GM12891 (cell line): Measurements from ENCODE around the gene FAM43A.

Experiments used
- DNase-seq: peaks from one replicate; pipeline ENCODE4 v3.0.0; 2011; ENCODE audit warnings: low spot score; ENCODE audit not compliant: insufficient read length
- FAIRE-seq: peaks from 2 replicates; lab custom pipeline; 2011; peaks lifted over from hg19 to GRCh38; lab: Jason Lieb, UNC
- PAX5 ChIP-seq: IDR thresholded peaks from 2 replicates; pipeline ENCODE4 v1.6.1; 2011; ENCODE audit warnings: low read length, moderate library complexity, mild to moderate bottlenecking; ENCODE audit not compliant: insufficient read depth, severe bottlenecking
- POLR2A ChIP-seq: IDR thresholded peaks from 2 replicates; pipeline ENCODE4 v1.6.1; 2011; ENCODE audit warnings: low read depth, low read length, control low read depth
- POLR2AphosphoS5 ChIP-seq: IDR thresholded peaks from 2 replicates; pipeline ENCODE4 v1.6.1; 2011; ENCODE audit warnings: low read depth, low read length, control low read depth
- POU2F2 ChIP-seq: IDR thresholded peaks from 2 replicates; pipeline ENCODE4 v1.6.1; 2011; ENCODE audit warnings: low read depth, mild to moderate bottlenecking, control low read depth, low read length, moderate library complexity
- SPI1 ChIP-seq: IDR thresholded peaks from 2 replicates; pipeline ENCODE4 v1.6.1; 2011; ENCODE audit warnings: low read depth, low read length, control low read depth
- TAF1 ChIP-seq: IDR thresholded peaks from 2 replicates; pipeline ENCODE4 v1.6.1; 2011; ENCODE audit warnings: low read depth, low read length, control low read depth

Gene FAM43A

DNA sequence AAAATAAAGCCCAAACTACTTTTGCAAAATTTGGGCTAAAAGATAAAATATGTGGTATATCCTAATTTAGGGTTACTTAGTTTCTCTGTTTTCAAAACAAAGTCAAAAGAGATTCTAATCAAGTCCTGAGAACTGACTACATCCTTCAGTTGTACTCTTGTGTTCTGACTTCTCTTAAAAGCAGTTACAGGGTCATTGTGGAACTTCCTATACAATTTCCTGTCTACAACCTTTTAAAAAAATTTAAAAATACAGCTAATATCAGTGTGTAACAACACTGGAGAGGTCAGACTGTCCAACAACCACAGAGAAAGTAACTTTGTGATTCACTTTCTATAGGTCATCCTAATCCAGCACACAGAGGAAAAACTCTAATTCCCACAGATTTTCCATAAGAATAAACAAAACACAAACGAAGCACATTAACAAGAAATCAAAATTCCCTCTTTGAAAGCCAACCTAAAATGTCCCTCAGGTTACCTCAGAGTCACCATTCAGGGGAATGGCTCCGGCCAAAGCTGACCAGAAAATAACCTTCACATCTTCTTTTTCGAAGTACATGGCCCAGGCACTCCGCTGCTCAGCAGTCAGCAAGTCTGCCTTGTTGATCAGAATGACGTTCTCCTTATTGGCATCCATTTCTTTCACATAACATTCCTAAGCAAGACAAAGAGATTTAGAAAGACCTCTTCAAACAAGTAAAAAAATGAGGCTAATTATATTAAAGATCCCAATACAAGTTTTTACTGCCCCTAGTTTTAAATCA, 27.0 kb upstream of the FAM43A start:
- FAIRE-seq: no peak
- no peak for DNase-seq
- no peak for TF ChIP-seq POLR2AphosphoS5
- no peak for TF ChIP-seq POU2F2
- TF ChIP-seq SPI1: no peak
- TF ChIP-seq PAX5: no peak
- no peak for TF ChIP-seq POLR2A
- TF ChIP-seq TAF1: no peak

- DNase-seq (no peak), FAIRE-seq (no peak)
- TF ChIP-seq POU2F2 (no peak), POLR2AphosphoS5 (no peak)
These were observed 25.9 kb upstream of the FAM43A start for GRCh38 chr3:194659778-194660177.

DNA sequence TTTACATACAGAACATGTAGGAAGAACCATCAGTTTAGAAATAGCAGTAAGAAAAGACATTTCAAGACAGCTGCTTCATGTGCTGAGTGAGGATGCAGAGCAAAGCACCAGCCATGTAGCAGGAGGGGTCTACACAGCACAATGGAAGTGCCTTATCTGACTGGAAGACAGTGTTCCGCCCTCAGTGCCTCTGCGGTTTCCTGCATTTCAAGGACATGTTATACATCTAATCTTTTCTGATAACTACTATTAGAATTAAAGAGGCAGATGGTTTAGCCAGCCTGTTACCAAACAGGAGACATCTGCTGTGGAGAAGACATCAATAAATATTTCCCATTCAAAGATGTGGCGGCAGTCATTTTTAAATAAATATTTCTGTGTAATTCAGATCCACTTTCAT, 24.3 kb upstream of the FAM43A start:
- no peak for FAIRE-seq
- no peak for DNase-seq
- TF ChIP-seq SPI1: no peak
- no peak for TF ChIP-seq PAX5
- no peak for TF ChIP-seq POLR2A
- TF ChIP-seq TAF1: no peak
- TF ChIP-seq POLR2AphosphoS5: no peak
- TF ChIP-seq POU2F2: no peak

- TF ChIP-seq SPI1 (no peak), POU2F2 (no peak), PAX5 (no peak), POLR2A (no peak), TAF1 (no peak), POLR2AphosphoS5 (no peak)
- no peak for FAIRE-seq
These were observed 23.7 kb upstream of the FAM43A start for GRCh38 chr3:194661946-194662345.

DNA sequence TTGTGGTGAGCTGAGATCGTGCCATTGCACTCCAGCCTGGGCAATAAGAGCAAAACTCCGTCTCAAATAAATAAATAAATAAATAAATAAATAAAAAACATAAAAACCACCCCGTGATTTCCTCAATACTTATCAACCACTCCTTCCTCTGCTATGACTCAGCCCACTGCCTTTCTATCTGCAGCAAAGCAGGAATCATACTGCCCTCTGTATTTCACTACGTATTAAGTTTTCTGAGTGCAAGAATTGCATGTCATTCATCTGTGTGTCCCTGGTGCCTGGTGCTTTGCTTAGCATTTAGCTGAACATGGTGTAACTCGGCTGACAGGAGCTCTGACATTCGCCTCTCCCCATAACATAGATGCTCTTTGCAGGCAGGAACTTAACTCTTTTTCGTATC, 20.8 kb upstream of the FAM43A start:
- DNase-seq: no peak
- FAIRE-seq: no peak
- TF ChIP-seq POLR2A (no peak), TAF1 (no peak), POLR2AphosphoS5 (no peak), SPI1 (no peak), PAX5 (no peak), POU2F2 (no peak)

More at GRCh38 chr3:194661946-194662345, 23.7 kb upstream of the FAM43A start:
- no peak for DNase-seq

- DNase-seq: no peak
- TF ChIP-seq SPI1 (peak; percentile 60), TAF1 (no peak), PAX5 (no peak), POU2F2 (no peak), POLR2A (no peak), POLR2AphosphoS5 (no peak)
- FAIRE-seq: no peak
These were observed 18.3 kb upstream of the FAM43A start for GRCh38 chr3:194667363-194667762.

GRCh38 chr3:194671511-194671899, 14.2 kb upstream of the FAM43A start:
- FAIRE-seq (peak; percentile 26), DNase-seq (no peak)
- no peak for TF ChIP-seq PAX5
- TF ChIP-seq POLR2A: no peak
- TF ChIP-seq TAF1: no peak
- TF ChIP-seq POU2F2: no peak

DNA sequence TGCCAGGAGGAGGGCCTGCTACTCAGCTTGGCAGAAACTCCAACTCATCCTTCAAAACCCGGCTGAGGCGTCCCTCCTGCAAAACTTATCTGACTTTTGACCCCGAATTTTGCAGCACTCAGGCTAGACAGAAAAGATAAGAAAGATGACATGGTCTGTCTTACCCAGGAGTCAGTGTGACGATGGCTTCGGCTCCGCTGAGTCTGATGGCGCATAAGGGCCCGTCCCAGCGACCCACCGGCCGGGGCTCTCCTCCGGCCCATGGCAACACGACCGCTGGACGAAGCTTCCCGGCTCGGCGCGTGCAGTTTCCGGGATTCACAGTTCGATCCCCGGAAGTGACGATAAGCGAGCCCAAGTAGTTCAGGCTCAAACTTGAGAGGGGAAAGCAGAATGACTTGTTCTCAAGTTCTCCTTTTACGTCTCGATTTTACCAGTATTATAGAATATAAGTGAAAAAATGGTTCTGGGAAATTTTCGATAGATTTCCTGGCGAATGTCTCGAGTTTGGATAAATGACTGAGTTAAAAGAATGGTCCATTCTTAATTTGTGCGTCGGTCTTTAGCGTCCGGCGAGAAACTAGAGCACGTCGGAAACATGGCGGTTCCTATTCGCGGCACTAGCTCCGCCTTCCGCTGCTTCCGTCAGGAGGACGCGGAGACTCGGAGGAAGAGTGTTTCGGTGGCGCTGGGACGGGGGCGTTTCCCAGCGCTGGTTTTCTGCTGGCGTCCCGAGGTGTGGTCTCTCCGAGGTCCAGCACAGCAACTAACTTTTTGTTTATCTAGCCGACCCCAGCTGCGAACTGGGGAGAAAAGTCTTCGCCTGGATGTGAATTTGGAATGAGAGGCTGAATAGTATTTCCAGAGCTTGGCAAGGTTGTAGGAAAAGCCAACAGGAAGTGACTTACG, 13.5 kb upstream of the FAM43A start, which contains the start of gene LSG1:
Gene LSG1 (minus strand): TSS at position 292 of the 909 bp plus-strand sequence. CDS start 29 bp downstream, at position 263.
- peak; percentile 66 for DNase-seq
- TF ChIP-seq POLR2AphosphoS5 (peak; percentile 75), PAX5 (no peak), SPI1 (0 out of 2 replicates have a peak, but pooled peaks have one; percentile 37), POU2F2 (peak; percentile 89), TAF1 (peak; percentile 27), POLR2A (peak; percentile 60)
- FAIRE-seq: peak; percentile 92

- TF ChIP-seq PAX5 (no peak), POLR2AphosphoS5 (no peak)
- no peak for FAIRE-seq
- DNase-seq: no peak
These were observed 12.8 kb upstream of the FAM43A start for GRCh38 chr3:194672876-194673275.

DNA sequence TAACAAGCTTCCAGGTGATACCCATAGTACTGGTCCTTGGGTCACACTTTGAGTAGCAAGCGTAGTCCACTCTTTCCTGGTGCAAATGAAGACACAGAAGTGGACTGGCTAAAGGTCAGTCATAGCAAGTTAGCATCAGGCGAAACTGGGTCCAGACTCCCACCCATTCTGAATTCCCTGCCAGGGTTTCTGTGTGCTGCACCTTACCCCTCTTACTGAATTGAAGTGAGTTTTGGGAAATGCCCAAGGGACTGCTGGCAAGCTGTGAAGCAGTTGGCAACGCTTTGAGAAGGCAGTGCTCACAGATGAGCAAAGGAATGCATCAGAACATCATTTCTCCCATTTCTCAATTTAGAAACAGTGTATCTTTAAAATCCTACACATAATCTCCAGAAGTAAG, 11.9 kb upstream of the FAM43A start:
- TF ChIP-seq SPI1 (no peak), POU2F2 (no peak), POLR2AphosphoS5 (no peak), PAX5 (no peak), TAF1 (no peak), POLR2A (no peak)
- DNase-seq (no peak), FAIRE-seq (no peak)
